Stimulated activated naive CD8-positive, alpha-beta T cell treated with anti-CD3 and anti-CD28 coated beads, Interleukin-15, Interleukin-2, amounts not matched to agents 100 ng/mL and 50 ng/mL, for 24 hours (primary cell): ENCODE data around the gene KRTAP1-4.
"Not testable (repeated sequence)": the region's sequence is repeated elsewhere in the genome, so short reads cannot be mapped to it uniquely, and the experiment has no call there.

ENCODE experiments used
- H3K27ac Mint-ChIP-seq: one replicate; pipeline ENCODE4 v1.8.0; 2021; ENCODE audit warnings: mild to moderate bottlenecking, mixed read lengths
- H3K27me3 Mint-ChIP-seq: one replicate; pipeline ENCODE4 v1.8.0; 2021; ENCODE audit warnings: mixed read lengths
- H3K36me3 Mint-ChIP-seq: one replicate; pipeline ENCODE4 v1.8.0; 2021; ENCODE audit warnings: low read depth, mixed read lengths
- H3K4me1 Mint-ChIP-seq: one replicate; pipeline ENCODE4 v1.8.0; 2021; ENCODE audit warnings: low read depth, mixed read lengths
- H3K4me3 Mint-ChIP-seq: one replicate; pipeline ENCODE4 v1.8.0; 2021; ENCODE audit warnings: mild to moderate bottlenecking, mixed read lengths
- H3K9me3 Mint-ChIP-seq: one replicate; pipeline ENCODE4 v1.8.0; 2021; ENCODE audit warnings: mixed read lengths

Gene KRTAP1-4

DNA sequence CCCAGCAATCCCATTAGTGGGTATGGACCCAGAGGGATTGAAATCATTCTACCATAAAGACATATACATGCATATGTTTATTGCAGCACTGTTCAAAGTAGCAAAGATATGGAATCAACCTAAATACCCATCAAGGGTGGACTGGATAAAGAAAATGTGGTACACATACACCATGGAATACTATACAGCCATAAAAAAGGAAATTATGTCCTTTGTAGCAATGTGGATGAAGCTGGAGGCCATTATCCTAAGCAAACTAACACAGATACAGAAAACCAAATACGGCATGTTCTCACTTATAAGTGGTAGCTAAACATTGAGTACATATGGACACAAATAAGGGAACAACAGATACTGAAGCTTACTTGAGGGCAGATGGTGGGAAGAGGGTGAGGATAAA is 27.6 kb upstream of the KRTAP1-4 start:
- H3K27ac Mint-ChIP-seq: no peak overlapping the region
- no peaks in the 10 kb centered on the region for H3K4me1 Mint-ChIP-seq
- peaks cover 53% of the 10 kb centered on the region for H3K27me3 Mint-ChIP-seq
- no peak overlapping the region for H3K4me3 Mint-ChIP-seq
- H3K36me3 Mint-ChIP-seq: no peaks in the 10 kb centered on the region
- no peaks in the 10 kb centered on the region for H3K9me3 Mint-ChIP-seq

DNA sequence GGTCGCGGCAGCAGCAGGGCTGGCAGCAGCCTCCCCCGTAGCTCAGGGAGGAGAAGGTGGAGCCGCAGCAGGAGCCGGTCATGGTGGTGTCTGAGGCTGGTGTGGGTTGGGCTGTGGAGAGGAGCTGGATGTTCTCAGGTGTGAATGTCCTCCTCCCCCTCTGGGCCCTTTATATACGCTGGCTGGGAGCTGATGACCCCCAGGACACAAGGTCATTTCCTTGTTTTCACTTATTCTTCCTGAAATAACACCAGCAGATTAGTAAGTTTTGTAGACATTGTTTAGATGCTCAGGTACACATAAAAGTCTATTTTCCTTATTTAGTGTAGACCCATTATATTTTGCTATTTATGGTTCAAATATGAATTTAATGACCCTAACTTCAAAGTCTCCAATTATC is 25.1 kb upstream of the KRTAP1-4 start, which contains the start of gene KRTAP2-2:
KRTAP2-2 (minus strand) TSS at position 101 of the 400 bp plus-strand sequence; CDS start at position 82, 19 bp downstream.
- not testable (repeated sequence) for H3K36me3 Mint-ChIP-seq, H3K27ac Mint-ChIP-seq, H3K9me3 Mint-ChIP-seq, H3K4me3 Mint-ChIP-seq, H3K4me1 Mint-ChIP-seq
- H3K27me3 Mint-ChIP-seq: peaks cover 42% of the 10 kb centered on the region

GRCh38 chr17:41054556-41054955 is 24.6 kb upstream of the KRTAP1-4 start:
- not testable (repeated sequence) for H3K4me1 Mint-ChIP-seq, H3K9me3 Mint-ChIP-seq, H3K36me3 Mint-ChIP-seq, H3K4me3 Mint-ChIP-seq, H3K27ac Mint-ChIP-seq
- H3K27me3 Mint-ChIP-seq: peaks cover 40% of the 10 kb centered on the region

DNA sequence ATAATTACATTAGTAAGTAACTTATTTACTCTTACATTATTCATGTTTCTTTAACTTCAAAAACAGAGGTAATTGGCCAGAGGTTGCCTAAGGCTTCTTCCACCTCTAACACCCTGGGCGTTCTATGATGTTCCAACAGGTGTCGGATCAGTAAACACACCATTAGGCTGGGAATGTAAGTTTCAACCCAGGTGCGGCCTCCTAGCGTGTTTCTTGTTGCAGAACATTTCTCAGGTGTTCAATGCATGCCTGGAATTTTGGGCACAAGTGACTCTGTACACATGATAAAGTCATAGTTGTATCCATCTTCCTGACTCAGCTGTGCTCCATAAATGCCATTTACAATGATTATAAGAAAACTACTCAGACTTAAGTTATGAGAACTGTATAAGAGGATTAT is 24.0 kb upstream of the KRTAP1-4 start:
- H3K9me3 Mint-ChIP-seq: no peaks in the 10 kb centered on the region
- H3K4me3 Mint-ChIP-seq: no peak overlapping the region
- no peaks in the 10 kb centered on the region for H3K36me3 Mint-ChIP-seq
- peaks cover 35% of the 10 kb centered on the region for H3K27me3 Mint-ChIP-seq
- no peak overlapping the region for H3K27ac Mint-ChIP-seq
- no peaks in the 10 kb centered on the region for H3K4me1 Mint-ChIP-seq

- Mint-ChIP-seq H3K4me1 (no peaks in the 10 kb centered on the region), H3K27me3 (peaks cover 24% of the 10 kb centered on the region), H3K4me3 (no peak overlapping the region), H3K9me3 (no peaks in the 10 kb centered on the region), H3K36me3 (no peaks in the 10 kb centered on the region), H3K27ac (no peak overlapping the region)
These were observed 22.6 kb upstream of the KRTAP1-4 start for GRCh38 chr17:41052566-41052965.

DNA sequence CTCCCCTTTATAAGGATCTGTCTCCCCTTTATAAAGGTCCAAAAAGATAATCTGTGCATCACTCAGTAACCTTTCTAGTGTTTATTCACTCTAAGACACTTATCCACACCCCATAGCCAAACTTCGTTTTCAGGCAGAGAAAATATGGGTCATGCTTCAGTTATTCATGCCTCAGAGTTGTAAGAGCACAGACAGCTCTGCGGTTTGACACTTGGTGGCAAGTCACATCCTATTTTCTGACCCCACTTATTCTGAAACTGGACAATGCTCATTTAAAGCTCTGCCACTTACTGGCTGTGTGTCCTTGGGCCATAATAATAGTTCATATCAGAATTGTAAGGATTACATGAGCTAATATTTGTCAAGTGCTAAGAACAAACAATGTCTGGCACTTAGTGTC is 19.1 kb upstream of the KRTAP1-4 start:
- Mint-ChIP-seq H3K27me3 (peaks cover 11% of the 10 kb centered on the region), H3K4me1 (no peaks in the 10 kb centered on the region), H3K9me3 (no peaks in the 10 kb centered on the region), H3K27ac (no peak overlapping the region), H3K4me3 (no peak overlapping the region), H3K36me3 (no peaks in the 10 kb centered on the region)

- Mint-ChIP-seq H3K27me3 (peaks cover 11% of the 10 kb centered on the region), H3K36me3 (no peaks in the 10 kb centered on the region), H3K4me3 (no peak overlapping the region), H3K4me1 (no peaks in the 10 kb centered on the region), H3K27ac (no peak overlapping the region), H3K9me3 (peaks cover 2% of the 10 kb centered on the region)
These were observed 18.4 kb upstream of the KRTAP1-4 start for GRCh38 chr17:41048441-41048840.

GRCh38 chr17:41046735-41047465 is 16.9 kb upstream of the KRTAP1-4 start, which contains the start of gene KRTAP2-1:
TSS of gene KRTAP2-1 (minus strand) at chr17:41047316. CDS start at chr17:41047267, 49 bp downstream.
- H3K9me3 Mint-ChIP-seq, H3K4me1 Mint-ChIP-seq, H3K27ac Mint-ChIP-seq, H3K36me3 Mint-ChIP-seq, H3K4me3 Mint-ChIP-seq: not testable (repeated sequence)
- H3K27me3 Mint-ChIP-seq: peaks cover 16% of the 10 kb centered on the region

- Mint-ChIP-seq H3K4me1 (no peaks in the 10 kb centered on the region), H3K9me3 (peaks cover 9% of the 10 kb centered on the region), H3K27ac (no peak overlapping the region), H3K27me3 (peaks cover 24% of the 10 kb centered on the region), H3K4me3 (no peak overlapping the region), H3K36me3 (no peaks in the 10 kb centered on the region)
These were observed 13.0 kb upstream of the KRTAP1-4 start for GRCh38 chr17:41042953-41043352.

GRCh38 chr17:41040783-41041571 is 11.0 kb upstream of the KRTAP1-4 start, which contains the start of gene KRTAP1-1:
TSS of gene KRTAP1-1 (minus strand) at chr17:41041450. CDS start at chr17:41041397, 53 bp downstream.
- not testable (repeated sequence) for H3K27ac Mint-ChIP-seq, H3K4me3 Mint-ChIP-seq, H3K4me1 Mint-ChIP-seq, H3K36me3 Mint-ChIP-seq, H3K9me3 Mint-ChIP-seq
- H3K27me3 Mint-ChIP-seq: peaks cover 20% of the 10 kb centered on the region

GRCh38 chr17:41037853-41038350 is 7.9 kb upstream of the KRTAP1-4 start:
- Mint-ChIP-seq H3K4me1 (no peaks in the 10 kb centered on the region), H3K9me3 (peaks cover 4% of the 10 kb centered on the region), H3K27me3 (peaks cover 18% of the 10 kb centered on the region), H3K4me3 (no peak overlapping the region), H3K27ac (no peak overlapping the region), H3K36me3 (no peaks in the 10 kb centered on the region)

GRCh38 chr17:41034346-41034935 is 4.4 kb upstream of the KRTAP1-4 start, which contains the start of gene KRTAP1-3:
TSS of gene KRTAP1-3 (minus strand) at chr17:41034874. CDS start at chr17:41034821, 53 bp downstream.
- H3K27ac Mint-ChIP-seq, H3K9me3 Mint-ChIP-seq, H3K4me3 Mint-ChIP-seq, H3K4me1 Mint-ChIP-seq, H3K36me3 Mint-ChIP-seq: not testable (repeated sequence)
- H3K27me3 Mint-ChIP-seq: peaks cover 17% of the 10 kb centered on the region

GRCh38 chr17:41026715-41027471 is 3.1 kb downstream of the KRTAP1-4 start, which contains the start of gene KRTAP1-5:
TSS of gene KRTAP1-5 (minus strand) at chr17:41027208. CDS start at chr17:41027155, 53 bp downstream.
- no peaks in the 10 kb centered on the region for H3K36me3 Mint-ChIP-seq
- H3K9me3 Mint-ChIP-seq: no peaks in the 10 kb centered on the region
- H3K4me1 Mint-ChIP-seq: no peaks in the 10 kb centered on the region
- no peak within 1 kb of the TSS for H3K27ac Mint-ChIP-seq
- peaks cover 10% of the 10 kb centered on the region for H3K27me3 Mint-ChIP-seq
- no peak within 1 kb of the TSS for H3K4me3 Mint-ChIP-seq

GRCh38 chr17:41024697-41025096 is 5.3 kb downstream of the KRTAP1-4 start:
- Mint-ChIP-seq H3K4me3 (no peak overlapping the region), H3K4me1 (no peaks in the 10 kb centered on the region), H3K36me3 (no peaks in the 10 kb centered on the region), H3K27ac (no peak overlapping the region), H3K9me3 (no peaks in the 10 kb centered on the region), H3K27me3 (peaks cover 6% of the 10 kb centered on the region)
